GM21576 (cell line): ENCODE data around the gene CDC42BPB.
"Not testable (repeated sequence)": the region's sequence is repeated elsewhere in the genome, so short reads cannot be mapped to it uniquely, and the experiment has no call there.

Experiments
- ATAC-seq: cut with Tn5 transposase; IDR thresholded peaks from one replicate; pipeline ENCODE4 v1.9.1; 2021; ENCODE audit warnings: mild to moderate bottlenecking, moderate library complexity; ENCODE audit not compliant: unreplicated experiment

CDC42BPB gene

DNA sequence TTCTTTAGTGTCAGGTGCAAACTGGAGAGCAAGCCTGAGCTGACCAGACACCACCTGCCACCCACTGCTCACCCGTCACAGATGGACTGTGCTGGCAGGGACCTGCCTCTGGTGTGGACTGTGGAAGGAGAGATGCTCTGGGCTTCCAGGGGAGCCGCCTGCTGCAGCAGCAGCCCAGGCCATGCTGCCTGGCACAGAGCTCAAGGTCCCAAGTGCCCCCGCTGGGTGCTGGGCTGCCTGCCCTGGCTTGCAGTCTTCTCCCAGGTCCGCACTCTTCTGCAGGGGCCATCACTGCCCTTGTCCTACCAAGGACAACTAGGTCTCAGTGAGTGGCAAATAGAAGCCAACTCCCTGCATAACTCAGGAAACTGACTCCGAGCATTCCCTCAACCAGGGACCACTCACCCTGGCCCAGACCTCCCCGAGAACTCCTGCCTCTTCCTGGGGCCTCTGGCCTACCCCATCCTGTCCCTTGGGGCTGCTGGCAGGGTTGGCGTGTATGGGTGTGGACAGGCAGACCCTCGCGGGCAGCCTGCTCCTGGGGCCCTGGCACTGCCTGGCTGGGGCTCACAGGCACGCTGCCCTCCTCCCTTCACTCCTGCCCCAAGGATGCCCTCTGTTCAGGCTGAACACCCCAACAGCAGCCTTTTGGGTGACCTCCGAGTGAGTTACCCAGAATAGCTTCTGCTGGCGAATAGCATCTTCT lies 125.6 kb downstream of the CDC42BPB start:
- no peak for ATAC-seq

DNA sequence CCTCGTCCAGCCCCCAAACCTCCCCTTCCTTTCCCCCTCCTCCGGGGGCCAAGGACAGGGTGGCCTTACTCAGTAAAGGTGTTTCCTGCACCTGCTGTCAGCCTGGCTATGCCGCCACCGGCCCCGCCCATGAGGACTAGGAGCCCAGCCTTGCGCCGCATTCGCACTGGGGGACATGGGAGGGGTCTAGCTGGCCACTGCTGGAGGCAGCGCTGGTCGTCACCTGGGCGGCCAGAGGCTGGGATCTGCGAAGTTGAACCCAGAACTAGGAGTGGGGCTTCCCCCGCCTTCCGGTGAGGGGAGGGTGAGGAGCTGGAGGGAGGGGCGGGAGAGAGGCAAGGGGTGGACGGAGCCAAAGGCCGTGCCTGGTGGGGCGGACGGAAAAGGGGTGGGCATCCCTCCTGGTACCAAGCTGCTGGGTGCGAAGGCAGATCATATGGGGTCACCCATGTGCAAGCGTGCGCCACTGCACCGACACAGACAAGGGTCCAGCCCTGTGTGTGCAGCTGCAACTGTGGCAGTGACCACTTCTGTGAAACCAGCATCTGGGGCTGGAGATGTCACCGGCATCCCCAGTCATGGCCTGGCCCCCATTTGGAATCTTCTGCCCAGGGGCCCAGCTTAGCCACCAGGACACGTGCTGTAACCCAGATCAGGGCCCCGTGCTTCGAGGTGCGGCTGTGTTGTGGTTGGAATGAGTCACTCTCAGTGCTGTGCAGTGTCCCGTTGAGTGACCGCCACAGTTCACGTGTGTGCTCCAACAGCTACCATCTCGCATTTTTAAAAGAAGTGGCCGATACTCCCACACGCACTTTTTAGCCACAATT lies 126.4 kb downstream of the CDC42BPB start:
- ATAC-seq: no peak

DNA sequence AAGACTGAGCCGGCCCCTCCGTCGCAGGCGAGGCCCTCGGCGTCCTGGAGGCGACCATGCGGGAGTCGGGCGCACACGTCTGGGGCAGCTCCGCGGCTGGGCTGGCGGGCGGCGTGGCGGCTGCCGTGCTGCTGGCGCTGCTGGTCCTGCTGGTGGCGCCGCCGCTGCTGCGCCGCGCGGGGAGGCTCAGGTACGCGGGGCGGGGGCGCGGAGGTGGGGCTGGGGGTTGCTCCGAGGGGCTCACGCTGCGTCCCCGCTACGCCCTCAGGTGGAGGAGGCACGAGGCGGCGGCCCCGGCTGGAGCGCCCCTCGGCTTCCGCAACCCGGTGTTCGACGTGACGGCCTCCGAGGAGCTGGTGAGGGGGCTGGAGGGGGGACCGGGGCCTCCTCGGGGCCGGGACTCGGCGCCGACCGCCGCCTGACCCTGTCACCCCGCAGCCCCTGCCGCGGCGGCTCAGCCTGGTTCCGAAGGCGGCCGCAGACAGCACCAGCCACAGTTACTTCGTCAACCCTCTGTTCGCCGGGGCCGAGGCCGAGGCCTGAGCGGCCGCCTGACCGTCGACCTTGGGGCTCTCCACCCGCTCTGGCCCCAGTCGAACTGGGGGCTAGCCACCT lies 127.1 kb downstream of the CDC42BPB start:
- no peak for ATAC-seq

DNA sequence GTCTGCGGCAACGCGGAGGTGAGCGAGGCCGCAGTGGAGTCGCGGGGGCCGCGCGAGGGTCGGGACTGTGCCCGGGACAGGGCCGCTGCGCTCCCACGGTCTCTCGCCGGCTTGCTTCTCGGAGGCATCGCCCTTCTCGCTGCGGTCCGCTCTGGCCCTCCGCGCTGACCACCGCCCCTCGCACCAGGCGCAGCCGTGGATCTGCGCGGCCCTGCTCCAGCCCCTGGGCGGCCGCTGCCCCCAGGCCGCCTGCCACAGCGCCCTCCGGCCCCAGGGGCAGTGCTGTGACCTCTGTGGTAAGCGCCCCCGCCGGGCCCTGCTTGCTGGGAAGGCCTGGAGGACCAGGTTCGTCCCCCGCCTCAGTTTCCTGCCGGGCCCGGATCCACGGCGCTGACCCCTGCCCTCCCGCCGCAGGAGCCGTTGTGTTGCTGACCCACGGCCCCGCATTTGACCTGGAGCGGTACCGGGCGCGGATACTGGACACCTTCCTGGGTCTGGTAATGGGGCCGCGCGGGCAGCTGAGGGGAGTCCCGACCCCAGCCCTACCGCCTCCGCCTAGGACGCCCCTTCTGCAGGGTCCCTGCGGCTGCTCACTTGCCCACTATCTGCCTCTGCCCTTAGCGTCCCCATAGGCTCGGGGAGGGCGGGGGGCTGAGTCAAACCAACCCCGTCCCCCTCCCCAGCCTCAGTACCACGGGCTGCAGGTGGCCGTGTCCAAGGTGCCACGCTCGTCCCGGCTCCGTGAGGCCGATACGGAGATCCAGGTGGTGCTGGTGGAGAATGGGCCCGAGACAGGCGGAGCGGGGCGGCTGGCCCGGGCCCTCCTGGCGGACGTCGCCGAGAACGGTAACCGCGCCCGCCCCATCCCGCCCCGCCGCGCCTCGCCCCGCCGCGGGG lies 127.9 kb downstream of the CDC42BPB start:
- no peak for ATAC-seq

DNA sequence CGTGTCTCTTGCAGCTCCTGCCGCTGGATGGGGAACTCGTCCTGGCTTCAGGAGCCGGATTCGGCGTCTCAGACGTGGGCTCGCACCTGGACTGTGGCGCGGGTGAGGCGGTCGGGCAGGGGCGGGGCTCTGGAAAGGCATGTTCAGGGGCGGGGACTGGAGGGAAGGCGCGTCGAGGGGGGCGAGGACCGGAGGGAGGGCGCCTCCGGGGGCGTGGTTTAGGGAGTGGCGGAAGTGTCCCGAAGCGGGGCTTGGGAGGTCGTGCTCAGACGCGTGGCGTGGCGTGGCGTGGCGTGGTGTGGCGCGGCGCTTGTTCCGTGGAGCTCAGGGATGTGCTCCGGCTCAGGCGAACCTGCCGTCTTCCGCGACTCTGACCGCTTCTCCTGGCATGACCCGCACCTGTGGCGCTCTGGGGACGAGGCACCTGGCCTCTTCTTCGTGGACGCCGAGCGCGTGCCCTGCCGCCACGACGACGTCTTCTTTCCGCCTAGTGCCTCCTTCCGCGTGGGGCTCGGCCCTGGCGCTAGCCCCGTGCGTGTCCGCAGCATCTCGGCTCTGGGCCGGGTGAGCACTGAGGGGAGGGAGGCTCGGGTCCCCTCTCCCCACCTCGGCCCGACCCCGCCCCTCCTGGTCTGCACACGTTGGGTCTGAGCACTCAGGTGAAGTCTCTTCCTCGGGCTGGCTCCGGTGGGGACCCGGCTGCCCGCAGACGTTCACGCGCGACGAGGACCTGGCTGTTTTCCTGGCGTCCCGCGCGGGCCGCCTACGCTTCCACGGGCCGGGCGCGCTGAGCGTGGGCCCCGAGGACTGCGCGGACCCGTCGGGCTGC lies 128.7 kb downstream of the CDC42BPB start:
- no peak for ATAC-seq

DNA sequence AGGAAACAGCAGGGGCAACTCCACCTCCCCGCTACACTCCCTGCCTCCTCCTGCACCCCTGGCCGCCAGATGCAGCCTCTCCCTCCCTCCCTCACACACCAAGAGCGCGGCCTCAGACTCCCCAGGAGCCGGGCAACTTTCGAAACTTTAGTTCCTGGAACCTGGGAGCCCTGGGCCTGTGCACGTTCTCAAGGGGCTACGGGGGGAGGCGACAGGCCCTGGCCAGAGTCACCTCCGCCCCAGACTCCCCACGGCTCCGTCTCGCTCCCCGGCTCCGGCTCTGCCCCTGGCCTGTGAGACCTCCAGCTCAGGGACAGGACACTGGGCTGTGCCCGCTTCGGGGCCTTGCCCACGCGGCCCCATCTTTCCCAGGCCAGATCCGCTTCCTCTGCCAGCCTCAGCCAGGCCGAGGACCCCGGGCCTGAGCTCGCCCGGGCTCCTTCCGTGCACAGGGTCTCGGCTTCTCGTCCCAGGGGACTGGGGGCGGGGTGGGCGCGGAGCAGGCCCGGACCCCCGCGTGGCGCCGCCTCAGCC lies 129.4 kb downstream of the CDC42BPB start:
- no peak for ATAC-seq

DNA sequence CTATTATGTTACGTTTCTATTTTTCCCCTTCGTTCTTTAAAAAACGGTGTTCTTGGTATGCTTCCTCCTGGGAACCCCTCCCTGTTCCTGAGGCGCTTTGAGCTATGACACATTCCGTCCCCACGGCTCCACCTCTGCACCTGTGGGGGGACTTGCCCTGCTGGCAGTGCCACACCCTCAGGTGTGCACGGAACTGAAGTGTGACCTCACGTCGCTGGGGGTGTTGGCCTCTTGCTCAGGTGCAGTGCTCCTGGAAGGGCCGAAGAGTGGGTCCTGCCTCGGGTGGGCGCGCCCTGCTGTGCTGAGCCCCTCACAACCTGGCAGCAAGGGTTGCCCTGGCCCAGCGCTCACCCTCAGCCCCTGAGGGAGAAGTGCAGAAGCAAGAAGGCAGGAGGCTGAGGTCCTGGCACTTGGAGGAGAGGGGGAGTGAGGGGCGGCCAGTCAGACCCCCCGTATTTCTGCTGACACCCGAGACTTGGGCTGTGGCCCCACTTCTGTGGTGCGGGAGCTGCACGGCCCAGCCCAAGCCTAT lies 129.9 kb downstream of the CDC42BPB start:
- ATAC-seq: no peak

DNA sequence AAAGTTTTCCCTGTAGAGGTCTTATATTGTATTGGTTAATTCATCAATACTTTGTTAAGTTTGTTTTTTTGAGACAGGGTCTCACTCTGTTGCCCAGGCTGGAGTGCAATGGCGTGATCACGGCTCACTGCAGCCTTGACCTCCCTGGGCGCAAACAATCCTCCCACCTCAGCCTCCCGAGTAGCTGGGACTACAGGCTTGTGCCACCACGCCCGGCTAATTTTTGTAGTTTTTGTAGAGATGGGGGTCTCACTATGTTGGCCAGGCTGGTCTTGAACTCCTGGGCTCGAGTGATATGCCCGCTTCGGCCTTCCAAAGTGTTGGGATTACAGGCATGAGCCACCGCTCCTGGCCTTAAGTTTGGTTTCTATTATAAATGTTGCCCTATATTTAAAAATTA lies 130.5 kb downstream of the CDC42BPB start:
- not testable (repeated sequence) for ATAC-seq

DNA sequence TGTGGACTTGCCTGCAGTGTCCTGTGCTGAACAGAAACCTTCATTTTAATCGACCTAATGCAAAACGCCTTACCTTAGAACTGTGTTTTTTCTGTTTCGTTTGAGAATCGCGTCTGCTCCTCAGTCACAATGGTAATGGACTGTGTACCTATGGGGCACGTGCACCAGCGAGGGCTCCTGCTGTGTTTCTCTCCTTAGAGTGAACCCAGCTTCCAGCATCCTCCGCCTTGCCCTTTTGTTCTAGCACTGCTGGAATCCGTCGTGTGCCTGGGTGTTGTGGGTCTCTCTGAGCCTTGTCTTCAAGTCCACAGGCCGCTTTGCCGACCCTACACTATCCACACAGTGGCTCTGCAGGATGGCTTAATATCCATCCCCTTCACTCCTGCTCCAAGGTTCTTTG lies 131.2 kb downstream of the CDC42BPB start:
- ATAC-seq: no peak

DNA sequence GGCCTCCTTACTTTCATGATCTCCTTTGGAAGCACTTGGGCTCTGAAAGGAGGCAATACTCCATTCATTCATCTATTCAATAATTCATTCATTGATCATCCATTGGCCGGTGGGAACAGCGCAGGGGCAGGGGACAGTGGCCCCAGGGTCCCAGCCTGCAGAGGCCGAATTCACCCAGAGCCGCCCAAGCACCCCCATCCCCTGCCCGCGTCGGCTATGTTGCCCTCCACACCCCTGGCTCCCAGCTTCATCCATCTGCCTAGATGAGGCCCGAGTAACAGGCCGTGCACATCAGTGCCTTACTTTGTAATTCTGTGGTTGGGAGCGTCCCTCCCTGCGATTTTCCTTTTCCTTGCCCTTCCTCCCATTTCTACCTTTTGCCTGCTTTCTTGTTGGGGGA lies 131.7 kb downstream of the CDC42BPB start:
- no peak for ATAC-seq

DNA sequence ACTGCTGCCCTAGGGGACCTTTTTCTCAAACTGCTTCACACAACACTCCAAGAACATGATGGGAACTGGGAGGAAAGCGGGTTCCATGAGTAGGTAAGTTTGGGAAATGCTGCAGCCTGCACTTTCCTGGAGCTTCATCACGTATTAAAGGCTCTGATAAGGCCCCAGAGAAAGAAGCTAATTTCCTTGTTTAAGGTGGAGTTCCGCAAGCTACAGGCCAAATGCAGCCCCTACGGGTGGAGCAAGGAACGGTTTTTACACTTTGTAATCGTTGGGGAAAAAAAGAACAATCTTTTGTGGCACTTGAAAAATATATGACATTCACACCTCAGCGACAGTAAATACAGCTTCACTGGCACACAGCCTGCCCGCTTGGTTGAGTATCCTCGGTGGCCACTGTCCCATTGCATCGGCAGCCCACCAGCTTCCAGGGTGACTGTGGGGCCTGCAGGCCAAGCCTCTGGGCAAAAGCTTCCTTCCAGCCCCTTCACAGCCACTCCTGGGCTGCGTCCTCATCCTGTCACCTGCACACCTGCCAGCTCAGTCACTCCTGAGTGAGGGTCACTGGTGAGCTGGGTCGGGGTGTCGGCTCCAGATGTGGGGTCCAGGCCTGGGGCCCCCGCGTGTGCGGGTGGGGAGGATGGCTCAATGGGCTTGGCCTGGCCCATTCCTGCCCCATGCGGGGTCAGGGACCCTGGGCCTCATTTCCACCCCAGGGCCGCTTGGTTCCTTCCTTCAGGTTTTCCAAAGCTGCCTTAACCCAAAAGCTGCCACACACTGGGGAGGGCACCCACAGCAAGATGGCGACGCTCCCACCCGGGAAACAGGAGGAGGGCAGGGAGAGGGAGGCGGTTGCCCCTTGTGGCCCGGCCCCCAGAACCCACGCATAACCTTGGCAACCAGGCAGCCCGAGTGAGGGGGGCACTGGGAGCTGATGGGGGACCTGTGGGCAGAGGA lies 132.4 kb downstream of the CDC42BPB start:
- no peak for ATAC-seq

DNA sequence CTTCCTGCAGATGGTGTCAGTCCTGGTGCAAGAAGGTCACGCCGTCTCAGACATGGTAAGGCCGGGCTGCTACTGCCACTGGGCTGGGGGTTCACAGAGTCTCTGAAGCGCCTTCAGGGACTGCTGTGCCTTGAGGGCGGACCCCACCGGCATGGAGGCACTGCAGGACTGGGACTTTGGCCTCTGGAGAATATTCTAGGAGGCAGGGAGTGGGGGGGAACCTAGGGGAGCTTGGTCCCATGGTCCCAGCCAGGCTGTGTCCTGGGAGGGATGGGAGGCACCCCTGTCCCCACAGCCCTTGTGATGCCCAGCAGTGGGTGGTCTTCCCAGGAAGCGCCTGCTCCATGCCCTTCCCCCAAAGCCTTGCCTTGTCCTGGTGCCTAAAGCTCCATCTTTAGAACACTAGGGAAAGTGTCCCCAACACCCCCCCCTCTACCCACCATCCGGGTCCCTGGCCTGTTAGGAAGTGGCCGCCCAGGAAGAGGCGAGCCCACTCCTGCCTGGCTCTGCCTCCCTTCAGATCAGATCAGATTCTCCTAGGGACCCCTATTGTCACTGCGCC lies 133.3 kb downstream of the CDC42BPB start:
- ATAC-seq: no peak

DNA sequence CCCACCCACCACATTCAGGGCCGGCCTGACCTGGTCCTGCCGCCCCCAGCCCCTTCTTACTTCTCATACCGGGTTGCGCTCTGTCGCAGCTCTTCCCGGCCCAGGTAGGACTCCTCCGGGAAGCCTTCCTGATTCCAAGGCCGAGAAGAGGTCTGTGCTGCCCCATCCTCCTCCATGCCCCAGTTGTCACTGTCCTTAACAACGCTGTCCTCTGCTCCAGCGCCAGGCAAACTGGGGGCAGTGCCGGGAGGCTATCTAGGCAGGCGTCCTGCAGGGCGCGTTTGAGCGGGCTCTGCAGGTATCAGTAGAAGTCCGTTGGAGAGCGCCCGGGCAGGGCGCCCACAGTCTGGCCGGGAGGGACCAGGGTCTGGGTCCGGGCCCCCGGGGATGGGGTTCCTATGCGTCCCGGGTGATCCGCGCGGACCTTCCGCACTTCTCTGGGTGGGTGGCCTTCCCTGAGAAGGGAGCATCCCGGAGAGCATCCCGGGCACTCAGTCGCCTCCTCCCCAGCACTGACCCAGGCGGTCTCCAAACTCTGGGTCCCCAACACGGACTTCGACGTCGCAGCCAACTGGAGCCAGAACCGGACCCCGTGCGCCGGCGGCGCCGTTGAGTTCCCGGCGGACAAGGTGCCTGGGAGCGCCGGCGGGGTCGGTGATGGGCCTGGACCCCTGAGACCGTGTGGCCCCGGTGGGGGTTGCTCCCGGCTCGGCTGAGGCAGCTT lies 134.0 kb downstream of the CDC42BPB start:
- no peak for ATAC-seq

DNA sequence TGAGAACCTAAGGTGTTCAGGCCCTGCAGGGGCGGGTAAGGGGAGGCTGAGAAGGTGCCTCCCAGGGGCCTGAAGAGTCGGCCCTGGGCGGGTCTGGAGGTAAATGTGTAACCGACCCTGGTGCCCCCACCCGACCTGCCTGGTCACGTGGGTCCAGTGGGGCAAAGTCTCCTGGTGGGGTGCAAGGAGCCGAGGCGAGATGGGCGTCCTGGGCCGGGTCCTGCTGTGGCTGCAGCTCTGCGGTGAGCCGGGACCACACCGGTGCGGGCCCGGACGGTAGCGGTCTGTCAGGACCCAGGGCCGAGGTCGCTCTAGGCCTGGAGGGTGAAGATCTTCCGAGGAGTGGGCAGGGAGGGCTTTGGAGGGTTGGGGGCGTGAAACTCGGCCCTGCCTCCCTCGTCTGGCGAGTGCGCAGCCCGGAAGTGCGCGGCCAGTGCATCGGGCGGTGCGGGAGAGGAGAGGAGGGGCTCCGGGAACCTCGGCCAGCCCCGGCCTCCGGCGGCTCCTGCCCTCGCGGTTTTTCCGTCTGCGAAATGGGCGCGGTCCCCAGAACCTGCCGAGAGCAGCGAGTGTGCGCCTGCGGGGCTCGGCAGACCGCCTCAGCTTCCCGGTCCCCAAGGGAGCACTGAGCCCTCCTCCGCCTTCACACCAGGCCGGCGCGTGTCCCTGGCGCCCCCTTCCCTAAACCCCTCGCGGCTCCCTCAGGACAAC lies 134.7 kb downstream of the CDC42BPB start, which contains the start of gene AMN:
AMN (plus strand) TSS at position 174 of the 711 bp plus-strand sequence; CDS start at position 200, 26 bp downstream.
- no peak for ATAC-seq

DNA sequence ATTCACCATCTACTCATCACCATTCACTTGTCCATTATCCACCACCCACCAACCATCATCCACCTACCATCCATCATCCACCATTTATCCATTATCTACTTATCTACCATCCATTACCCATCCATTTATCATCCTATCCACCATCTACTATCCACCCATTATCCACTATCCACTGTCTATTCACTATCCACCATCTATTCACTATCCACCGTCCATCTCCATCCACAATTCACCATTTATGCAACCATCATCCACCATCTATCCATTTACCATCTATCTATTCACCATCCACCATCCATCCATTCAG lies 136.4 kb downstream of the CDC42BPB start:
- ATAC-seq: no peak

DNA sequence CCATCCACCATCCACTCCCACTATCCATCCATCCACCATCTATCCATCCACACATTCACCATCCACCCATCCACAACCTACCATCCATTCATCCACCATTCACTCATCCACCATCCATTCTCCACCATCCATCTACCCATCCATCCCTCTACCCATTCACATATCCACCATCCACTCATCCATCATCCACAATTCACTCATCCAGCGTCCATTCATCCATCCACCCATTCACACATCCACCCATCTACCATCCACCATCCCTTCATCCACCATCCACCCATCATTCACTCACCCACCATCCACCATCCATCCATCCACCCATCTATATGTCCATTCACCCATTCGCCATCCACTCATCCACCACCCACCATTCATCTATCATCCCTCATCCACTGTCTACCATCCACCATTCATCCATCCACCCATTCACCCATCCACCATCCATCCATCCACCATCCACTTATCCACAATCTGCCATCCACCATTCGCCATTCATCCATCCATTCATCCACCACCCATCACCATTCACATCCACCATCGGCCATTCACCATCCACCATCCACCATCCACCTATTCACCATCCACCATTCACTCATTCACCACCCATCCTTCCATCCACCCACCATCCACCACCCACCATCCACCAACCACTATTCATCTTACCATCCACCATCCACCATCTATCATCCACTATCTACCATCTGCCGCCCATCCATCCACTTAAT lies 136.9 kb downstream of the CDC42BPB start:
- ATAC-seq: no peak
